Neural cell (in vitro differentiated cells): ENCODE measurements around the gene PTPRA. TPM values are rescaled to one million over a fixed set of nuclear protein-coding genes. Genes with fewer than 3 reads are reported as not detected.

ENCODE experiments used
- H2AFZ ChIP-seq: fragments of 200-600, 300-800 bp; sonication (generic), shearing (Covaris generic); 2 replicates; pipeline ENCODE4 v1.6.0; 2014; ENCODE audit warnings: low read depth, mild to moderate bottlenecking, antibody characterized with exemption, low read length, moderate library complexity
- H3F3A ChIP-seq: fragments of 200-600 bp; shearing (Covaris generic); 2 replicates; pipeline ENCODE4 v1.6.1; 2016; ENCODE audit warnings: mild to moderate bottlenecking, moderate library complexity, mixed read lengths, antibody characterized with exemption, low read length; ENCODE audit not compliant: insufficient read depth, poor library complexity, severe bottlenecking
- H3K27ac ChIP-seq: fragments of 200-600, 300-800 bp; sonication (generic), shearing (Covaris generic); 2 replicates; pipeline ENCODE4 v1.5.1; 2014; ENCODE audit warnings: mild to moderate bottlenecking, low read length, moderate library complexity
- H3K27me3 ChIP-seq: fragments of 300-800, 200-600 bp; sonication (generic), shearing (Covaris generic); 2 replicates; pipeline ENCODE4 v1.6.0; 2014; ENCODE audit warnings: mild to moderate bottlenecking, low read depth, low read length, moderate library complexity; ENCODE audit not compliant: insufficient read depth
- H3K36me3 ChIP-seq: fragments of 300-800, 200-600 bp; sonication (generic), shearing (Covaris generic); 2 replicates; pipeline ENCODE4 v1.5.1; 2014; ENCODE audit warnings: mild to moderate bottlenecking, antibody characterized with exemption, low read length, moderate library complexity; ENCODE audit not compliant: insufficient read depth
- H3K4me2 ChIP-seq: fragments of 300-800, 200-600 bp; sonication (generic), shearing (Covaris generic); 2 replicates; pipeline ENCODE4 v1.6.0; 2014; ENCODE audit warnings: mild to moderate bottlenecking, low read length
- H3K4me3 ChIP-seq: fragments of 300-800, 200-600 bp; sonication (generic), shearing (Covaris generic); 2 replicates; pipeline ENCODE4 v1.5.1; 2014; ENCODE audit warnings: mild to moderate bottlenecking, low read length, moderate library complexity
- H3K79me2 ChIP-seq: fragments of 200-600 bp; shearing (Covaris generic); replicated peaks from 2 replicates; pipeline ENCODE4 v1.6.0; 2014; ENCODE audit warnings: mild to moderate bottlenecking, low read length, moderate library complexity; ENCODE audit not compliant: insufficient read depth
- H3K9ac ChIP-seq: fragments of 300-800, 200-600 bp; sonication (generic), shearing (Covaris generic); 2 replicates; pipeline ENCODE4 v1.6.1; 2016; ENCODE audit warnings: mild to moderate bottlenecking, low read length, mixed read lengths
- H3K9me2 ChIP-seq: fragments of 200-600 bp; shearing (Covaris generic); 2 replicates; pipeline ENCODE4 v1.6.1; 2016; ENCODE audit warnings: mild to moderate bottlenecking, low read length, mixed read lengths; ENCODE audit not compliant: insufficient read depth
- H3K9me3 ChIP-seq: fragments of 200-600, 300-800 bp; sonication (generic), shearing (Covaris generic); 2 replicates; pipeline ENCODE4 v1.6.1; 2016; ENCODE audit warnings: mild to moderate bottlenecking, mixed run types, low read length, moderate library complexity, mixed read lengths
- H4K20me1 ChIP-seq: fragments of 200-600 bp; shearing (Covaris generic); 2 replicates; pipeline ENCODE4 v1.6.1; 2016; ENCODE audit warnings: mild to moderate bottlenecking, mixed run types; ENCODE audit not compliant: insufficient read depth
- EP300 ChIP-seq: fragments of 450-650 bp; conservative IDR thresholded peaks from 2 replicates; pipeline ENCODE4 v1.6.1; 2014; ENCODE audit warnings: antibody characterized with exemption, mild to moderate bottlenecking, moderate library complexity; ENCODE audit not compliant: poor library complexity, severe bottlenecking
- EZH2 ChIP-seq: fragments of 200-600, 300-800 bp; shearing (Covaris generic), sonication (generic); IDR thresholded peaks from 2 replicates; pipeline ENCODE4 v1.6.1; 2014; ENCODE audit warnings: antibody characterized with exemption, low read length, borderline replicate concordance, mild to moderate bottlenecking; ENCODE audit not compliant: insufficient read depth, poor library complexity, severe bottlenecking
- MXI1 ChIP-seq: fragments of 450-650 bp; conservative IDR thresholded peaks from 2 replicates; pipeline ENCODE4 v1.6.1; 2014; ENCODE audit warnings: antibody characterized with exemption, mild to moderate bottlenecking; ENCODE audit not compliant: poor library complexity, severe bottlenecking
- POLR2AphosphoS5 ChIP-seq: IDR thresholded peaks from 2 replicates; pipeline ENCODE4 v1.6.1; 2012
- RAD21 ChIP-seq: fragments of 450-650 bp; conservative IDR thresholded peaks from 2 replicates; pipeline ENCODE4 v1.6.1; 2014; ENCODE audit warnings: antibody characterized with exemption, mild to moderate bottlenecking, moderate library complexity
- polyA plus RNA-seq: library from polyadenylated mRNA; depleted of rRNA; stranded (reverse); fragments of >200 nt; gene quantifications from 2 replicates; pipeline ENCODE4 v1.2.3, GENCODE V29; 2014
- TF ChIP-seq, protein P1 (sequence below): fragments of 450-650 bp; IDR thresholded peaks from 2 replicates; pipeline ENCODE4 v1.5.1; 2014; ENCODE audit warnings: antibody characterized with exemption, mild to moderate bottlenecking, moderate library complexity; ENCODE audit not compliant: poor library complexity, severe bottlenecking
- TF ChIP-seq, protein P2 (sequence below): IDR thresholded peaks from 2 replicates; pipeline ENCODE4 v1.6.1; 2012; ENCODE audit warnings: borderline replicate concordance

The PTPRA gene
- polyA plus RNA-seq, 1 donor from 2014 or later, result 68.2 TPM

DNA sequence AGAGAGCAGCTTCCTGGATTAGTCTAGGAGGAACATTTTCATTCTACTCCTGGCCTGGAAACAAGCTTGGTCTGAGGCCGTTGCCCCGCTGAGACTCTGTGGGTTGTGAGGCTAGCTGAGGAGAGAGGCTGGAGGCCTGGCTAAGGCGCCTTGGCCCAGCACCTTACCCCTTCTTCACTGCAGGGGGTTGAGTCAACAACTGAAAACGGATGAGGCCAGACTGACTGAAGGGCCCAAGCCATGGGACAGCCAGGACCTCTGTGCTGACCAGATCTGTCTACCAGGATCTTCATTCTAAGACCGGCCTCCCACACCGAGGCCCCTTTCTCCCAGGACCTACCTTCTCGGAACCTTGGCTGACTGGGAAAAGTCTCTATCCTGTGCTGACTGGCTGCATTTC is 214.8 kb downstream of the PTPRA start:
- H4K20me1 ChIP-seq, result no peaks in the 10 kb centered on the region
- TF ChIP-seq, protein P1, sequence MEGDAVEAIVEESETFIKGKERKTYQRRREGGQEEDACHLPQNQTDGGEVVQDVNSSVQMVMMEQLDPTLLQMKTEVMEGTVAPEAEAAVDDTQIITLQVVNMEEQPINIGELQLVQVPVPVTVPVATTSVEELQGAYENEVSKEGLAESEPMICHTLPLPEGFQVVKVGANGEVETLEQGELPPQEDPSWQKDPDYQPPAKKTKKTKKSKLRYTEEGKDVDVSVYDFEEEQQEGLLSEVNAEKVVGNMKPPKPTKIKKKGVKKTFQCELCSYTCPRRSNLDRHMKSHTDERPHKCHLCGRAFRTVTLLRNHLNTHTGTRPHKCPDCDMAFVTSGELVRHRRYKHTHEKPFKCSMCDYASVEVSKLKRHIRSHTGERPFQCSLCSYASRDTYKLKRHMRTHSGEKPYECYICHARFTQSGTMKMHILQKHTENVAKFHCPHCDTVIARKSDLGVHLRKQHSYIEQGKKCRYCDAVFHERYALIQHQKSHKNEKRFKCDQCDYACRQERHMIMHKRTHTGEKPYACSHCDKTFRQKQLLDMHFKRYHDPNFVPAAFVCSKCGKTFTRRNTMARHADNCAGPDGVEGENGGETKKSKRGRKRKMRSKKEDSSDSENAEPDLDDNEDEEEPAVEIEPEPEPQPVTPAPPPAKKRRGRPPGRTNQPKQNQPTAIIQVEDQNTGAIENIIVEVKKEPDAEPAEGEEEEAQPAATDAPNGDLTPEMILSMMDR, result no peak
- TF ChIP-seq, protein P2, sequence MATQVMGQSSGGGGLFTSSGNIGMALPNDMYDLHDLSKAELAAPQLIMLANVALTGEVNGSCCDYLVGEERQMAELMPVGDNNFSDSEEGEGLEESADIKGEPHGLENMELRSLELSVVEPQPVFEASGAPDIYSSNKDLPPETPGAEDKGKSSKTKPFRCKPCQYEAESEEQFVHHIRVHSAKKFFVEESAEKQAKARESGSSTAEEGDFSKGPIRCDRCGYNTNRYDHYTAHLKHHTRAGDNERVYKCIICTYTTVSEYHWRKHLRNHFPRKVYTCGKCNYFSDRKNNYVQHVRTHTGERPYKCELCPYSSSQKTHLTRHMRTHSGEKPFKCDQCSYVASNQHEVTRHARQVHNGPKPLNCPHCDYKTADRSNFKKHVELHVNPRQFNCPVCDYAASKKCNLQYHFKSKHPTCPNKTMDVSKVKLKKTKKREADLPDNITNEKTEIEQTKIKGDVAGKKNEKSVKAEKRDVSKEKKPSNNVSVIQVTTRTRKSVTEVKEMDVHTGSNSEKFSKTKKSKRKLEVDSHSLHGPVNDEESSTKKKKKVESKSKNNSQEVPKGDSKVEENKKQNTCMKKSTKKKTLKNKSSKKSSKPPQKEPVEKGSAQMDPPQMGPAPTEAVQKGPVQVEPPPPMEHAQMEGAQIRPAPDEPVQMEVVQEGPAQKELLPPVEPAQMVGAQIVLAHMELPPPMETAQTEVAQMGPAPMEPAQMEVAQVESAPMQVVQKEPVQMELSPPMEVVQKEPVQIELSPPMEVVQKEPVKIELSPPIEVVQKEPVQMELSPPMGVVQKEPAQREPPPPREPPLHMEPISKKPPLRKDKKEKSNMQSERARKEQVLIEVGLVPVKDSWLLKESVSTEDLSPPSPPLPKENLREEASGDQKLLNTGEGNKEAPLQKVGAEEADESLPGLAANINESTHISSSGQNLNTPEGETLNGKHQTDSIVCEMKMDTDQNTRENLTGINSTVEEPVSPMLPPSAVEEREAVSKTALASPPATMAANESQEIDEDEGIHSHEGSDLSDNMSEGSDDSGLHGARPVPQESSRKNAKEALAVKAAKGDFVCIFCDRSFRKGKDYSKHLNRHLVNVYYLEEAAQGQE, result no peak
- TF ChIP-seq EZH2, result no peak
- TF ChIP-seq RAD21, result no peak
- TF ChIP-seq POLR2AphosphoS5, result no peak
- TF ChIP-seq EP300, result no peak
- no peak for TF ChIP-seq MXI1
- H2AFZ ChIP-seq, result no peak overlapping the region
- no peak overlapping the region for H3K4me2 ChIP-seq
- H3F3A ChIP-seq, result no peaks in the 10 kb centered on the region
- H3K9ac ChIP-seq, result no peak overlapping the region
- H3K4me3 ChIP-seq, result no peak overlapping the region
- H3K27ac ChIP-seq, result no peak overlapping the region
- no peaks in the 10 kb centered on the region for H3K79me2 ChIP-seq
- H3K9me3 ChIP-seq, result no peaks in the 10 kb centered on the region
- H3K27me3 ChIP-seq, result peaks cover 26% of the 10 kb centered on the region
- H3K9me2 ChIP-seq, result no peaks in the 10 kb centered on the region
- H3K36me3 ChIP-seq, result no peaks in the 10 kb centered on the region

Other genes with a start within 250 kb of the PTPRA start
- gene NOP56, start 220.8 kb upstream of the PTPRA start, polyA plus RNA-seq, result 184 and 188 TPM in 2 replicates
- 296 and 307 TPM in 2 replicates for gene IDH3B, start 209.3 kb upstream of the PTPRA start, polyA plus RNA-seq
- gene EBF4, start 180.7 kb upstream of the PTPRA start, polyA plus RNA-seq, result 10.3 and 13.2 TPM in 2 replicates
- 42.1 and 44.0 TPM in 2 replicates for gene CPXM1, start 72.9 kb upstream of the PTPRA start, polyA plus RNA-seq
- gene C20orf141, start 58.5 kb upstream of the PTPRA start, polyA plus RNA-seq, result not detected in 2 replicates
- not detected in 2 replicates for gene TMEM239, start 57.1 kb upstream of the PTPRA start, polyA plus RNA-seq
- 132 and 156 TPM in 2 replicates for gene PCED1A, start 32.8 kb upstream of the PTPRA start, polyA plus RNA-seq
- gene VPS16, start 32.7 kb upstream of the PTPRA start, polyA plus RNA-seq, result 117 and 150 TPM in 2 replicates
- 1.9 and 3.0 TPM in 2 replicates for gene GNRH2, start 170.1 kb downstream of the PTPRA start, polyA plus RNA-seq
- 134 and 142 TPM in 2 replicates for gene MRPS26, start 172.6 kb downstream of the PTPRA start, polyA plus RNA-seq
- not detected in 2 replicates for gene OXT, start 198.1 kb downstream of the PTPRA start, polyA plus RNA-seq
- gene AVP, start 211.2 kb downstream of the PTPRA start, polyA plus RNA-seq, result not detected in 2 replicates